Gastrocnemius medialis (tissue), 4 donors: ENCODE results near the gene TERC.

Experiments
- CTCF ChIP-seq, 5 experiments: fragments of 450-650 bp in 3 of 5; fragments of 200-600 bp in 2 of 5; sonication (generic) in 2 of 5; IDR thresholded peaks in 4 of 5; conservative IDR thresholded peaks in 1 of 5; 1 replicate in 4 of 5; 2 replicates in 1 of 5; pipeline ENCODE4 v1.5.1; 2016 to 2019; ENCODE audit warnings: antibody characterized with exemption in 5 of 5, mild to moderate bottlenecking in 3 of 5, moderate library complexity in 3 of 5
- POLR2A ChIP-seq, 2 donors: fragments of 450-650 bp; IDR thresholded peaks; one replicate each; pipeline ENCODE4 v1.6.1; 2017; ENCODE audit warnings: antibody characterized with exemption in 2 of 2, mild to moderate bottlenecking in 2 of 2, moderate library complexity in 2 of 2

- TF ChIP-seq CTCF (IDR thresholded peaks at IDR 0.05 in 4 of 5, conservative IDR thresholded peaks at IDR 0.05 in 1 of 5), result no peak
- TF ChIP-seq POLR2A (IDR thresholded peaks at IDR 0.05), result no peak
Observed at GRCh38 chr3:169772305-169772896, 7.5 kb upstream of the TERC start.
